ACC112 (cell line): ENCODE data around the gene TYROBP.
A peak's percentile ranks its signal among the peaks of the same experiment; 100 is the strongest.

Experiments used
- H2AFZ ChIP-seq: fragments of 200-600 bp; sonication (generic); one replicate; pipeline ENCODE4 v1.6.0; 2017; ENCODE audit warnings: antibody characterized with exemption, low read length; ENCODE audit not compliant: unreplicated experiment
- H3K27ac ChIP-seq: fragments of 200-600 bp; sonication (generic); 2 replicates; pipeline ENCODE4 v1.5.1; 2014; ENCODE audit warnings: low read depth, mild to moderate bottlenecking, antibody characterized with exemption, low read length, moderate library complexity
- H3K27me3 ChIP-seq: fragments of 200-600 bp; sonication (generic); 2 replicates; pipeline ENCODE4 v1.6.1; 2014; ENCODE audit warnings: mild to moderate bottlenecking, antibody characterized with exemption, low read length, moderate library complexity, mixed read lengths; ENCODE audit not compliant: insufficient read depth
- H3K36me3 ChIP-seq: fragments of 200-600 bp; sonication (generic); 2 replicates; pipeline ENCODE4 v1.6.1; 2016; ENCODE audit warnings: mild to moderate bottlenecking, antibody characterized with exemption, low read length, moderate library complexity, mixed read lengths; ENCODE audit not compliant: insufficient read depth
- H3K4me1 ChIP-seq: fragments of 200-600 bp; sonication (generic); one replicate; pipeline ENCODE4 v1.6.1; 2016; ENCODE audit warnings: low read length, mixed read lengths; ENCODE audit not compliant: insufficient read depth, unreplicated experiment, control insufficient read depth
- H3K4me3 ChIP-seq: fragments of 200-600 bp; sonication (generic); 2 replicates; pipeline ENCODE4 v1.5.1; 2014; ENCODE audit warnings: mild to moderate bottlenecking, low read depth, low read length
- H3K79me2 ChIP-seq: fragments of 200-600 bp; sonication (generic); one replicate; pipeline ENCODE4 v1.6.0; 2016; ENCODE audit warnings: low read length; ENCODE audit not compliant: control insufficient read depth, unreplicated experiment, insufficient read depth

Gene TYROBP

GRCh38 chr19:35858311-35858710, 49.8 kb downstream of the TYROBP start:
- H3K79me2 ChIP-seq, result no peaks in the 10 kb centered on the region
- H3K27me3 ChIP-seq, result peaks cover 52% of the 10 kb centered on the region
- peaks cover 3% of the 10 kb centered on the region for H3K4me1 ChIP-seq
- H2AFZ ChIP-seq, result no peak overlapping the region
- no peak overlapping the region for H3K27ac ChIP-seq
- no peaks in the 10 kb centered on the region for H3K36me3 ChIP-seq
- no peak overlapping the region for H3K4me3 ChIP-seq

GRCh38 chr19:35856546-35857149, 51.4 kb downstream of the TYROBP start, which contains the start of gene KIRREL2:
TSS of gene KIRREL2 (plus strand) at chr19:35856911. CDS start at chr19:35857120, 209 bp downstream.
- Histone ChIP-seq H3K4me1 (peaks cover 3% of the 10 kb centered on the region), H3K36me3 (no peaks in the 10 kb centered on the region), H3K27ac (no peak within 1 kb of the TSS), H2AFZ (no peak within 1 kb of the TSS), H3K4me3 (peak within 1 kb of the TSS; percentile 78), H3K79me2 (no peaks in the 10 kb centered on the region), H3K27me3 (peaks cover 55% of the 10 kb centered on the region)
